ENCODE results near the gene MORN1.

MORN1 gene

DNA sequence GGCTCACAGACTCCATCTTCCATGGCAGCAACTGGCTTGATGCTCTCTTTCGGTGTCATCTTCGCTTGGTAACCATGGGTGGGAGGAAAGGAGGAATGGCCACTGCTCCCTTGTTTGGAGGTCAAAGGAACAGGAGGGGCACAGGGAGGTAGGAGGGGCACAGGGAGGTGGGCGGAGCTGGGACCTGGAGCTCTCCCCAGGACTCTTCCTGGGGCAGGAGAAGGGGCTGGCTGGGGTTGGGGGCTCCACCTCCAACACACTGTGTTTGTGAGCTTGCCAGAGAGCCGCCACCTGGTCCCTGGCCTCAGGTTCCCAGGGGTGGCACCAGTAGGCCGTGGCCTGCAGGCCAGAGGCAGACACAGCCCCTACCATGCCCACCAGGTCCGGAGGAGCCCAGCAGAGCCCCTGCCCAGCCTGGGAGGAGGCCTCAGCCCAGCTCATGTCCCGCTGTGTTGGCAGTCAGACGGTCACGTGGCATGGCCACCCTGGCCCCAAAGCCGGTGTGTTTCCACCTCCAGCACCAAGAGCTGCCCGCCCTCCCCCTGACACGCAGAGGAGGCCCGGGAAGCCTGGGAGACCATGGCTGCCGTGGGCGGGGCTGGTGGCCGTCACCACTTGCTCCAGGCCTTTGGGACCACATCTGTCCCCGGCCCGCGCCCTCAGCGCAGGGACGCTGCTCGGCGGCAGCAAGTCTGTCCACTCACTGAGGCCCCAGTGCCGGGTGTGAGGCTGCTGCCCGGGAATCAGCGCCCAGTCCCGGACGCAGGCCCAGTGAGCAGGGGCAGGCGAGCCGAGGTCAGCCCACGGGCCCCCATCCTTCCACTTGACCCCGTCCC is 73.9 kb downstream of the MORN1 start:
- Histone ChIP-seq H3K9me3 (ENCODE audit: severe bottlenecking) (no peaks in the 10 kb centered on the region), H3K27me3 (ENCODE audit: insufficient read depth, low read depth, severe bottlenecking) (no peaks in the 10 kb centered on the region), H3K36me3 (no peaks in the 10 kb centered on the region), H3K27ac (no peak overlapping the region), H3K4me3 (ENCODE audit: low read depth, low read length) (no peak overlapping the region)
- DNase-seq, result no peak
- TF ChIP-seq, protein P1, sequence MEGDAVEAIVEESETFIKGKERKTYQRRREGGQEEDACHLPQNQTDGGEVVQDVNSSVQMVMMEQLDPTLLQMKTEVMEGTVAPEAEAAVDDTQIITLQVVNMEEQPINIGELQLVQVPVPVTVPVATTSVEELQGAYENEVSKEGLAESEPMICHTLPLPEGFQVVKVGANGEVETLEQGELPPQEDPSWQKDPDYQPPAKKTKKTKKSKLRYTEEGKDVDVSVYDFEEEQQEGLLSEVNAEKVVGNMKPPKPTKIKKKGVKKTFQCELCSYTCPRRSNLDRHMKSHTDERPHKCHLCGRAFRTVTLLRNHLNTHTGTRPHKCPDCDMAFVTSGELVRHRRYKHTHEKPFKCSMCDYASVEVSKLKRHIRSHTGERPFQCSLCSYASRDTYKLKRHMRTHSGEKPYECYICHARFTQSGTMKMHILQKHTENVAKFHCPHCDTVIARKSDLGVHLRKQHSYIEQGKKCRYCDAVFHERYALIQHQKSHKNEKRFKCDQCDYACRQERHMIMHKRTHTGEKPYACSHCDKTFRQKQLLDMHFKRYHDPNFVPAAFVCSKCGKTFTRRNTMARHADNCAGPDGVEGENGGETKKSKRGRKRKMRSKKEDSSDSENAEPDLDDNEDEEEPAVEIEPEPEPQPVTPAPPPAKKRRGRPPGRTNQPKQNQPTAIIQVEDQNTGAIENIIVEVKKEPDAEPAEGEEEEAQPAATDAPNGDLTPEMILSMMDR (IDR thresholded peaks at IDR 0.05; ENCODE audit: low read depth, low read length), result no peak

DNA sequence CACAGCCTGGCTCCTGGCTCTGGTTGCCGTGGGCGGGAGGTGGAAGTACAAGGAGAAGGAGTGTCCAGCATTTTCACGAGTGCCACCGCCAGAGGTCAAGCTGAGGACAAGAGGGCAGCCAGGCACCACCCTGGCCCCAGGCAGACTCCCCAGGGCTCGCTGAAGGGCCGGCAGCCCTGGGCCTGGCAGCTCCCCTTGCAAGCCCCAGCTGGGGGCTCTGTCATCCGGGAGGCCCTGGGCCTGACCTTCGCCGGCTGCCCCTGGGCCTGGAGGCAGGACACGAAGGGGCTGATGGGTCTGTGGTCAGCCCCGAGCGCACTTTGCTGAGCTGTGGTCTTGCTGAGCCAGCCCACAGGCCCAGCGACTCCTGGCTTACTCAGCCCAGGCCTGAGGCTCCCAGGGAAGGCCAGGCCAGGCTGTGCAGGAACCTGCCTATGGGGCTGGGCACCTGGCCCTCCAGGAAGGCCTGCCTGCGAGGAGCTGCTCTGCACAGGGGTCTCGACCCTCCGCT is 74.8 kb downstream of the MORN1 start:
- TF ChIP-seq, protein P1 (IDR thresholded peaks at IDR 0.05; ENCODE audit: low read depth, low read length), result no peak
- no peaks in the 10 kb centered on the region for H3K27me3 ChIP-seq (ENCODE audit: insufficient read depth, low read depth, severe bottlenecking)
- no peak overlapping the region for H3K4me3 ChIP-seq (ENCODE audit: low read depth, low read length)
- H3K27ac ChIP-seq, result no peak overlapping the region
- DNase-seq, result no peak
- no peaks in the 10 kb centered on the region for H3K9me3 ChIP-seq (ENCODE audit: severe bottlenecking)
- H3K36me3 ChIP-seq, result no peaks in the 10 kb centered on the region

DNA sequence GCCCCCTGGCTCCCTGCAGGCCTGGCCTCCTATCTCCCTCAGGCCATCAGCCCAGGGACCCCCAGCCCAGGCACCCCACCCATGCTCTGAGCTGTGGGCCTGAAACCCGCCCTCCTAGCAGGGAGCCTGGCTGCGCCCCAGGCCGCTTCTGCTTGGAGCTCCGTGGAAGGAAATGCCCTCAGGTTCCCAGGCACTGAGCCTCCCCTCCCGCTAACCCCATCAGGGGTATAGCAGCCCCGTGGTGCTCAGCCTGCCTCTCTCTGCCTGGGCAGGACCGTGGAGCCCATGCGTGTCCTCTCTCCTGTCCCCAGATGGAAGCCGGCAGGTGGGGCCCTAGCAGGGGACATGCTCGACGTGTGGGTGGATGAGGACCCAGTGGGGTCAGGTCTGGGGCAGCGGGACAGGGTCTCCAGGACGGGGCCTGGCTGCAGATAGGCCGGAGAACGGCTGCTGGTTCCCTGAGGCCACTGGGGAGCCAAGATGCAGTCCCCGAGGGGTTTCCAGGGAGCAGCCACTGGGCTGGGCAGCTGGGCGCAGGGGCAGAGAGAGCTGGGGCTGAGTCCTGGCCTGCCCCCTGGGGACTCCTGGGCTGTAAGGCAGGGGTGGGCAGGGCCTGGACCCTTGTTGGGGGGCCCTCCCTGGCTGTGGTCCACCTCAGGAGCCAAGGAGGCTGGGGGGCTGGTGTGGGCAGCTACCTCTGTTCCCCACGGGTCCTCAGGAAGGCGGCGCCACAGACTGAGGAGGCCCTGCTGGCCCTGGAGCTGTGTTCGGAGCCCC is 75.5 kb downstream of the MORN1 start:
- Histone ChIP-seq H3K36me3 (no peaks in the 10 kb centered on the region), H3K9me3 (ENCODE audit: severe bottlenecking) (no peaks in the 10 kb centered on the region), H3K27me3 (ENCODE audit: insufficient read depth, low read depth, severe bottlenecking) (no peaks in the 10 kb centered on the region), H3K27ac (peak overlapping the region; percentile 57), H3K4me3 (ENCODE audit: low read depth, low read length) (no peak overlapping the region)
- TF ChIP-seq, protein P1 (IDR thresholded peaks at IDR 0.05; ENCODE audit: low read depth, low read length), result no peak
- DNase-seq, result no peak

DNA sequence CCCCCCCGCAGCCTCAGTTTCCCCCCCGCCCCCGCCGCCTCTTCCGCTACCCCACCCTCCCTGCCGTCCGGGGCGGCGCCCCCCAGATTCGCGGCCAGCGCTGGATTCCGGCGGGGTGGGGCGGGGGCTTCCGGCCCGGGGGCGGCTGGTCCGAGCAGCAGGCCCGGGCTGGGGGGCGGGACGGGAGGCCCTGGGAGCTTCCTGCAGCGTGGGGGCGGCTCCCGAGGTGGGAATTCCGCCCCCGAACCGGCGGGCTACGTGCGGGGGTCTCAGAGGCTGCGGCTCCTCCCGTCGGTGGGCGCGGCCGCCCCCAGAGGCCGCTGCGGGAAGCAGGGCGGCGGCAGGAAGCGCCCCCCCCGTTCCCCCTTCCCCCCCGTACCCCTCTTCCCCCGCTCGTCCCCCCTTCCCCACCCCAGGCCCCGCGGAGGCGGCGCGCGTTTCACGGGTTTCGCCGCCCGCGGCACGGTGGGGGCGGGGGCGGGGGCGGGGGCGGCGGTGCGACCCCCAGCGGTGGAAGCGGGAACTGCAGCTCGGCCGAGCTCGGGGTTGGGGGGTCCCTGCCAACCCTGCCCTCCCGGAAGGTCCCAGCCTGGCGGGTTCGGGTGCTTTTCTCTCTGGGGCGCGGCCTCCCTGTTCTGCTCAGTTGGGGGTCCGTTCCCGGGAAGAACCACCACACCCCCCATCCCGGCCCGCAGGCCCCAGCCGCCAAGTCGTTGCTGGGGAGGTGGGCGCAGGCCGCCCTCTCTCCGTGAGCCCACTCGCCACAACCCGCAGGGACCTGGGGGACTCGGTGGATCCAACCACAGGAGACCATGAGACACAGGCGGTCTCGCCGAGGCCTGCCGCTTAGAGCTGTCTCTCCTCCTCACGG is 76.3 kb downstream of the MORN1 start:
- Histone ChIP-seq H3K27ac (peak overlapping the region; percentile 57), H3K4me3 (ENCODE audit: low read depth, low read length) (peak overlapping the region; percentile 49), H3K27me3 (ENCODE audit: insufficient read depth, low read depth, severe bottlenecking) (no peaks in the 10 kb centered on the region), H3K9me3 (ENCODE audit: severe bottlenecking) (no peaks in the 10 kb centered on the region), H3K36me3 (no peaks in the 10 kb centered on the region)
- TF ChIP-seq, protein P1 (IDR thresholded peaks at IDR 0.05; ENCODE audit: low read depth, low read length), result peak; percentile 72
- peak; percentile 67 for DNase-seq

DNA sequence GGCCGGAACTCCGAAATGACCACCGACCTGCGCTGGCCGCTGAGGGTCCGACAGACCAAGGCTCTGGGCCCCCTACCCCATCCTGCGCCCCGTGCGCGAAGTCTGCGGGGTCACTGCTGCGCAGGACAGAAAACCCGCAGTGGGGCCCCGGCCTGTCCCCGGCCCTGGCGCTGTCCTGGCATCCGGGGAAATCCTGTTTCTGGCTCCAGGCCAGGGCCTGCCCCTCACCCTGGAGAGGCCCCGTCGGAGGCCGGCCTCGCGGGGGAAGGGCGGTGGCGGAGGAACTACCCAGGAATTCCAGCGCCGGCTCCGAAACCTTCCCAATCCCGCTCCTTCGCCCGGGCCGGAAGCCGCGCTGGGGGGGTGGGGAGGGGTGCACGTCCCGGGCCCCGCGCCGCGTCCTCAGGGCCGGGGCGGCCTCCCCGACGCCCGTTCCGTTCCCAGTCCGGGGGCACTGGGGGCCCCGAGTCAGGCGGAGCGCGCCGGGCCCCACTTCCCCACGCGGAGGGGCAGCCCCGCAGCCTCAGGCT is 77.0 kb downstream of the MORN1 start:
- TF ChIP-seq, protein P1 (IDR thresholded peaks at IDR 0.05; ENCODE audit: low read depth, low read length), result no peak
- DNase-seq, result peak; percentile 66
- Histone ChIP-seq H3K9me3 (ENCODE audit: severe bottlenecking) (no peaks in the 10 kb centered on the region), H3K4me3 (ENCODE audit: low read depth, low read length) (peak overlapping the region; percentile 49), H3K36me3 (no peaks in the 10 kb centered on the region), H3K27ac (peak overlapping the region; percentile 36; the same call in 1 of the 2 replicates), H3K27me3 (ENCODE audit: insufficient read depth, low read depth, severe bottlenecking) (no peaks in the 10 kb centered on the region)
